Activated CD8-positive, alpha-beta memory T cell treated with anti-CD3 and anti-CD28 coated beads for 48 hours (primary cell): Measurements from ENCODE around the gene GJD2.

Experiments
- DNase-seq, 3 experiments: peaks; one replicate each; pipeline ENCODE4 v3.0.0-alpha.2; 2020; ENCODE audit warnings: low read depth in 2 of 3, low spot score in 2 of 3

GJD2 gene

GRCh38 chr15:34754674-34755418 lies at the start of gene GJD2:
Gene GJD2, minus strand, starts transcription at chr15:34754998. Its CDS starts 510 bp downstream, at chr15:34754488.
- DNase-seq = no peak

- no peak for DNase-seq
These were observed 49.3 kb upstream of the GJD2 start for GRCh38 chr15:34804113-34804512.

- no peak for DNase-seq
These were observed 48.3 kb upstream of the GJD2 start for GRCh38 chr15:34802803-34803750.

DNA sequence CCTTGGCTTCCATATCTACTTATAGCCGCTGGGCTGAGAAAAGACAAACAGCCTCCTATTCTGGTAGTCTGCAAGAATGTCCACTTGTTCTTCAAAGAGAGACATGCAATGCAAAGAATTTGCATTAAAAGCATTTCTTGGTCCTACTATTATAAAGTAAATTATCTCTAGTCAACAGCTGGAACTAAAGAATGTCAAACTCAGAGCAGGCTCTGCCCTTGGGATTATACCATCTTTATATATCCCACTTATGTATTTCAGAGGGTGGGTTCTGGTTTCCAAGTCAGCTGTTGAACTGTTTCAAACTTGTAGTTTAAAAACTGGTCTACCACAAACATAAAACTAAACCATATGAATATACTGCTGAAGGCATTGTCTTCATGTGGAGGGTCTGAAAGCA lies 47.6 kb upstream of the GJD2 start:
- DNase-seq = no peak

DNA sequence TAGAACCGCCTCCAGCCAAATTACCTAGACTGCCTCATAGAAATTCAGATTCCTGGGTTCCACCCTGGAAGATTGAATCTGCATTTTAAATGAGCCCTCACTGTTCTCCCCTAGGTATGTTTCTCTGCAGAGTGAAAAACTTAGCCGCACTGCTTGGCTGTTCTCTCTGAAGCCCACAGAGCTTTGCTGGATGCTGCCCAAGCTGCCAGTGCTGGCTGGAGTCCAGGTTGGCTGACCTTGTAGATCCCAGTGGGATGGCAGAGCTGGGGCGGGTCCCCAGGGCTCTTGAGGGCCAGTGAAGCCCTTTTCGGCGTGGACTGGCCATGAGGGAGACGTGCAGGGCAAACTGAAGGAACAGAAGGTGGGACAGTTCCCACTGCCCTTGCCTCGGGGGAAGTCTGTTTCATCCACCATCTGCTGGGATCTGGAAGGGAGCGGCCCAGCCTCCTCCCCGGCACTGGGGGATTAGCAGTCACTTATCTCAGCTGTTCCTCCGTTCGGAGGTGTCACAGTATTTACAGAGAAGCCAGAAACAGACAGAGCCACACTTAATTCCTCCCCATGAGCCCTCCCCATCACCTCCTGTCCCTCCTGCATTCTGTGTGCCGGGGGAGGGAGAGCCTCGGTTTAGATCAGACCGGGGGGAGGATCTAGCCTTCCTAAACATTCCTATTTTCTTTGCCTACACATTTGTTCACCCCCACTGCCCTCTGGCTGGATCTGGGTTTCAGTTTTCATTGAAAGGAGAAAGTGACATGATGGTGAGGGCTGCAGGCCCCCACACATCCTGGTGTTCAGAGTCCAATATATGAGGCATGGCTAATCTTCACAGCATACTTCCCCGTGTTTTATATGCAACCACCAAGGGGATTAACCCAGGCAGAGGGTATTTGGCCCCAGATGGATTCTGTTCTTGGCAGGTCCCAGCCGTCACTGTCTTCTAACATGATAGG lies 44.6 kb upstream of the GJD2 start:
- DNase-seq = no peak

GRCh38 chr15:34796847-34797435 lies 42.1 kb upstream of the GJD2 start:
- no peak for DNase-seq

GRCh38 chr15:34795267-34796081 lies 40.7 kb upstream of the GJD2 start, which contains the start of gene ACTC1:
Gene ACTC1, minus strand, starts transcription at chr15:34795549. Its CDS starts 741 bp downstream, at chr15:34794808.
- DNase-seq = no peak

DNA sequence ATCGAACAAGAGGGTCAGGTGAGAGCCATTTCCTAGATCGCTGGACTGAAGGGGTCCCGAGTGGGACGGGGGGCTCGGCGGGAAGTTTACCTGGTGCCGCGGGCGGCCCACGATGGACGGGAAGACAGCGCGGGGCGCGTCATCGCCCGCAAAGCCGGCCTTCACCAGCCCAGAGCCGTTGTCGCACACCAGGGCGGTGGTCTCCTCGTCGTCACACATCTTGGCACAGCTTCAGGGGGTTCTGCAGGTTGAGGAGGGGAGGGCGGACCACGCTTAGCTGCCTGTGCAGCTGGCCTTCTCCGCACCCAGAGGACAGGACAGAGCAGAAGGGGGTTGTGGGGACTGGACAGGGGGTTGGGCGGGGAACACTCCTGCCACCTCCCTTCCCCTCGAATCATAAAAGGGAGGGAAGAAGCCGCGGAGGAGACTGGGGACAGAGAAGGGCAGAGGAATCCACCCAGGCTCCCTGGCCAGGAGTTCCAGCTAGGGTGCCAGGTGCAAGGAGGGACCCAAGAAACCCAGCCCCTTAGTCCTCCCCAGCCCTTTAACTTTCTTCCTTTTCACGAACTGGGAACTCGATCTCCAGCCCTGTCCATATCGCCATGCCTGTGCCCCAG lies 39.9 kb upstream of the GJD2 start:
- no peak for DNase-seq

DNA sequence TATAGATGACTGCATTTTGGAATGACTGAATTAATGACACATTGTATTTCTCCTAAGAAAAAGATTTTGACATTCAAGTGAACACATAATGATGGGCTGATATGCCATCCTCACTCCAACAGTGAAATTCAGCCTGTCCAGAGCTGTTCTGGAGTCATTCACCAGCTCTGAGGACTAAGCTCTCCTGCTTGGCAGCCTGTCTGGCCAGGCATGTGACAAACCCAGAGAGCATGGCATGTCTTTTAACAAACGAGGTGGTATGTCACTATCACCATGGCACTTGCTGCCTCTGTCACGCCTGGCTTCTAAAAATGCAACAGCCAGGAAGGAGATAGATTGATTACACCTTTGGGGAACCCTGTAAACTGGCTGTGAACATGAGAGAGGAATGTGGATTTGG lies 39.1 kb upstream of the GJD2 start:
- no peak for DNase-seq

- DNase-seq = no peak
These were observed 38.3 kb upstream of the GJD2 start for GRCh38 chr15:34793071-34793470.

DNA sequence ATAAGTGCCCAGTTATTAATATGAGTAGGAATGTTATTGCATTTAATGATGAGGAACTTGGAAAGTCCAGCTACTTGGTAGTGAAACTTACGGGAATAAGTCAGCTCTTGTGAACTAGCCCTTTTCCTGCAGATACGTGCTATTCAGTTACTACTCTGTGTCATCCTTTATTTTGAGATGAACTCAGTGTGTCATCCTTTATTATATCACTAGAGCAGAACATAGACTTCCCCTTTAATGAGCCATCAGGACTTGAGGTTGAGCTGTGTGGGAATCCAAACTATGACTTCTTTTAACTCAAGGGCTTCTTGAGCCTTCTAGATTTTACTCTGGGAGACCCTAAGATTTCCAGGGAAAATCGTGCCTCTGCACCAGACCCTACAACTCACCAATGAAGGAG lies 36.9 kb upstream of the GJD2 start:
- no peak for DNase-seq

DNA sequence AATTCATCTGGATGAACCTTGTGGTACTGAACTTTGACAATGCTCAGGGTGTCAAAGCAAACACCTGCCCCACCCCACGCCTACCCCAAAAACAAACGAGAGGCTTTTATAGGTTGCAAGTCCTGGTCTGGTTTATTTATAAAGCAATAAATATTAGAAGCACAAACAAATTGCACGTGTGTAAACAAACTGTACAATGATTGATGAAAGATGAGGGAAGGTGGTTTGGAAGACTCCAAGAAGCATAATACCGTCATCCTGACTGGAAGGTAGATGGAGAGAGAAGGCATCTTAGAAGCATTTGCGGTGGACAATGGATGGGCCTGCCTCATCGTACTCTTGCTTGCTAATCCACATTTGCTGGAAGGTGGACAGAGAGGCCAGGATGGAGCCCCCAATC lies 35.3 kb upstream of the GJD2 start:
- no peak for DNase-seq

DNA sequence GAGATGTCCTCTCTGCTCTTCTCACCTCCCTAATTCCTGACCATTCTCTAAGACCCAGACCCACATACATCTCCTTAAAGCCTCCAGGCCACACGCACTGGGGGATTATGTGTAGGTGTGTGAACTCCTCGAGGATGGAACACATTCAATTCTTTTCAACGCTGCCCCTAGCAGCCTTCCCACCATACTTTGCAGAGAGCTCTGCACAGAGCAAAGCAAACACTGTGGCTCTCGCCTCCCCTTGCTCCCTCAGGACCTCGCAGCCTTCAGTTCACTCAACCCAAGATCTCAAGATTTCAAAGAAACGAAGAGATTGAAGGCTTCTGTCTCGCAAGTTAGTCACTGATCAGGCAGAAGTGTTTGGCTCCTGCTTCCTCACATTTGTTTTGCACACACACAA lies 34.5 kb upstream of the GJD2 start:
- DNase-seq = no peak

- no peak for DNase-seq
These were observed 31.4 kb upstream of the GJD2 start for GRCh38 chr15:34786206-34786605.

DNA sequence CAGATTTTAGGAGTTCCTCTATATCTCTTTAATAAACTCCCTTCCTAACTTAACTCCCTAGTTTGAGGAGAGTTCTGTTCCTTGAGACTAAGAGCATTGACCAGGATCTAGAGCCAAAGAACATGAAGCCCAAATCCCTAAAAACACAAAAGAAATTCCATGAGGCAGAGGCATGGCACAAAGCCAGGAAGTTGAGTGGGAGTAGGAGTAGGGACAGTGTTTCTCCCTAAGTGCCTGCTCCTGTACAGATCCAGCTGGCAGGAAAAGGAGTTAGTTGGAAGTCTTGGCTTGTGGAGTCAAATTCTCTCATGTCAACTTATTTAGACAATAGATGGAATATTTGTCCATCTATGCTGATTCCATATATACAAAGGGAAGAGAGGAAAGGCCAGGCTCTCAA lies 29.2 kb upstream of the GJD2 start:
- DNase-seq = no peak

DNA sequence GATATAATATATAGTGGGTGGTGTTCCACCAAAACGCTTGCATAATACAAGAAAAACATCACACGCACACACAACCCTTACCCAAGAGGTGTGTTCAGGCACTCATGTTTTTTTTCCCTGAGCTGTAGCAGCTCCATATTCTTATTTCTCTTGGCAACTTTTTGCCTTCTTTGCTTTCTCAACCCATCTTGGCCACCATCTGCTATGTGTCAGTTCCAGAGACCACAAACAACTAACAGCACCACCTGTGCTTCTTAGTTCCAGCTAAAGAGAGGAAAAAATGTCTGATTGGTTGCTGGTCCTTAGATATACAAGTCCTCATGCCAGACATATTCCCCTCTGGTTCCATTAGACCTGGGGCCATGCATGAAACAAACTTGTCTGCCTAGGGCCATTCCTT lies 28.6 kb upstream of the GJD2 start:
- no peak for DNase-seq

GRCh38 chr15:34782901-34783300 lies 28.1 kb upstream of the GJD2 start:
- no peak for DNase-seq

GRCh38 chr15:34780725-34781124 lies 25.9 kb upstream of the GJD2 start:
- DNase-seq = no peak

- DNase-seq = no peak
These were observed 21.9 kb upstream of the GJD2 start for GRCh38 chr15:34776606-34777105.
